HG03432 (cell line): ENCODE measurements around the gene SPACA4.

Experiments used
- ATAC-seq: cut with Tn5 transposase; IDR thresholded peaks from one replicate; pipeline ENCODE4 v1.9.1; 2021; ENCODE audit warnings: mild to moderate bottlenecking, moderate library complexity; ENCODE audit not compliant: unreplicated experiment

Gene SPACA4

DNA sequence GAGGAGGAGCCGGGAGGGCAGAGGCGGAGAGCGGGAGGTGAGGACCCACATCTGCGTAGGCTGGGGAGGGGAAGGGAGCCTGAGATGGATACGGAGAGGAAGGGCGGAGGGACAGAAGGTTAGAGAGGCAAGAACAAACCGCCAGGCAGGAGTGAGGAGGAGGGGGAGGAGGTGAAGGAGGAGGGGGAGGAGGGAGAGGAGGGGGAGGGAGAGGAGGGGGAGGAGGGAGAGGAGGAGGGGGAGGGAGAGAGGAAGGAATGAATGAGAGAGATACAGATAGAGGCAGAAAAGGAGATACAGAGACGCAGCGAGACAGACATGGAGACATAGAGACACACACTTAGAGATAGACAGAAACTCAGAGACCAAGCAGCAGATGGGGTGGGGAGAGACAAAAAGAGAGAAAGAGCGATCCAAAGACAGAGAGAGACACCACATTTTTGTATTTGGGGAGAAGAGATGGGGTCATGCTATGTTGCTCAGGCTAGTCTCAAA is 40.2 kb downstream of the SPACA4 start:
- ATAC-seq, result no peak

DNA sequence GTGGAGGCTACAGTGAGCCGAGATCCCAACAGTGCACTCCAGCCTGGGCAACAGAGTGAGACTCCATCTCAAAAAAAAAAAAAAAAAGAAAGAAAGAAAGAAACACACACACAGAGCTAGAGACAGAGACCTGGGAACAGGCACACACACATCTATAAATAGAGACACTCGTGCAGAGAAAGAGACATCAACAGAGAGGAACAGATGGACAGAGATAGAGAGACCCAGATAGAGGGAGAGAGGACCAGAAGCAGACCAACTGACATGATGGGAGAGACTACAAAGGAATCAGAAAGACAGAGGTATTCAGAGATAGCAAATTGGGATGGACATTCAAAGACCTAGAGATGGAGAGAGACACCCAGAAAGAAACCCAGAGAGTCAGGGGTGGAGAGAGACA is 41.6 kb downstream of the SPACA4 start:
- ATAC-seq, result no peak

DNA sequence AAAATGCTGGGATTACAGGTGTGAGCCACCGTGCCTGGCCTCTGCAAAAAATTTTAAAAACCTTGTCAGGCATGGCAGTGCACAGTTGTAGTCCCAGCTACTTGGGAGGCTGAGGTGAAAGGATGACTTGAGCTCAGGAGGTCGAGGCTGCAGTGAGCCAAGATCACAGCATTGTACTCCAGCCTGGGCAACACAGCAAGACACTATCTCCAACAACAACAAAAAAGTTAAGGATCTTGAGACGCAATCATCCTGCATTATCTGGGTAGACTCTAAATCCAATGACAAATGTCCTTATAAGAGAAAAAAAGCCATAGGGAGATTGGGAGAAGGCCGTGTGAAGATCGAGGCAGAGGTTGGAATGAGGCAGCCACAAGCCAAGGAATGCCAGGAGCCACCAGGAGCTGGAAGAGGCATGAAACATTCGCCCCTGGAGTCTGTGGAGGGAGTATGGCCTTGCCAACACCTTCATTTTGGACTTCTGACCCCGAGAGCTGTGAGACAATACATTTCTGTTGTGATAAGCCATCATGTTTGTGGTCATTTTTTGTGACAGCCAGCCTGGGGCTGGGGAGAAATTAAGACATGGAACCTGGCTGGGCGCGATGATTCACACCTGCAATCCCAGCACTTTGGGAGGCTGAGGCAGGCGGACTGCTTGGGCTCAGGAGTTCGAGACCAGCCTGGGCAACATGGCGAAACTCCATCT is 44.6 kb downstream of the SPACA4 start:
- no peak for ATAC-seq

DNA sequence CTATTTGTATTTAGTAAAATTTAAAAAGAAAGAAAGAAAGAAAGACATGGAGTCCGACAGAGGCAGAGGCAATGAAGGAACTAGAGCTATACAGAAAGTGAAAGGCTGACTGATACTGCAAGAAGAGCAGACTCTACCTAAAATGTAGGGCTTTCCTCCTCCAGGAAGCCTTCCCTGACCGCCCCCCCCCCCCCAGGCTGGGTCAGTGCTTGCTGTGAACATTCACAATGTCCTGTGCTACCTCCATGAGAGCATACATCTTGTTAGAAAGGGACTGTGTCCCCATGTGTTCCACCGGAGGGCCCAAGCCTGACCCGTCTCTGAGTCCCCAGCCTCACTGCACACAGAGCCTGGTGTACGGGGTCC is 45.1 kb downstream of the SPACA4 start:
- ATAC-seq, result no peak

DNA sequence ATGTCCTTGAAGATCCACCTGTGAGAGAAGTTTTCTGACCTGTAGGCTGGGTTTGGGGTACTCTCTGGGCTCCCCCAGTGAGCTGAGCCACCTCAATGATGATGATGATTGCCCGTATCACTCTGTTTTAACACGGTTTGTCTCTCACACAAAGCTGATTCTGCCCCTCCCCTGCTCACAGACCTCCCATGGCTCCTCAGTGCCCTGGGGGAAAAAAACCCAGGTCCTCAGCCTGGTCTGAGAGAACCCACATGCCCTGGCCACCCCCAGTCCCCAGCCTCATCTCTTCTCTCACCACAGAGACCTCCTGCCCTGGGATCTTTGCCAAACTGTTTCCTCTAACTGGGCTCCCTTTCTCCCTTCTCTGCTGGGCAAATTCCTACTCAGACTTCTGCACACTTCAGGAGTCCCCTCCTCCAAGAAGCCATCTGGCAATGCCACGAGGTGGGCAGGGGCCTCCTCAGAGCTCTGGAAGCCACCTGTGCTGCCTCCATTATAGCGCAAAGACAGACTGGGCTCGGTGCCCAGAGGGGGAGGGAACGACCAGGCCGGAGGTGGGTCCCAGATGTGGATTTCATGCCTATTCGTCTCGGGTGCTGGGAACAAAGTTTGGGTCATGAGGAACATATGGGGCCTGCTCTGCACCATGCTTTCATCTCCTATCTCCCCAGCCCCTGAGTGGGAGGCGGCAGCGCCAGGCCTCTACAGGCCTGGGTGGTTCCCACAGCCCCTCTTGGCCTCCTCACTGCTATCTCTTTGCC is 47.9 kb downstream of the SPACA4 start:
- no peak for ATAC-seq

DNA sequence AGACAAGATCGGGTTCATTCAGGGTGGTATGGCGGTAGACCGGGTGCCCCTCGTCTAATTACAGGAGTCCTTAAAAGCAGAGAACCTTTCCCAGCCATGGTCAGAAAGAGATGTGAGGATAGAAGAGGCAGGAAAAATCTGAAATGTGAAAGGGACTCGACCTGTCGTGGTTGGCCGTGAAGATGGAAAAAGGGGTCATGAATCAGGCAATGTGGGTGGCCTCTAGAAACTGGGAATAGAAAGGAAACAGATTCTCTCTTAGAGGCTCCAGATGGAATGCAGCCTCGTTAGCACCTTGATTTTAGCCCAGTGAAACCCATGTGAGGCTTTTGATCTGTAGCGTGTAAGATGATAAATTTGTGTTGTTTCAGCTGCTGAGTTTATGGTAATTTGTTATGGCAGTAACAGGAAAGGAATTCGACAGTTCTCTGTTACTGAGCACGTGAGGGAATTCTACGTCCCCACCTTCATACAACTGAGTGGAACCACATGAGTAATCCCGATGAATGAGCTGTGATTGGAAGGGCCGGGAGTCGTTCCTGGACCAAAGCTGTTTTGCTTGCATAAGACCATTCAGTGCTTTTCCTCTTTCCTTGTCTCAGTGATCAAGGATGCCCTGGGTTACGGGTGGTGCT is 50.4 kb downstream of the SPACA4 start:
- ATAC-seq, result no peak
